CD8-positive, alpha-beta memory T cell (primary cell): Measurements from ENCODE around the gene TRAK2. TPM values are rescaled to one million over a fixed set of nuclear protein-coding genes. Genes with fewer than 3 reads are reported as not detected.
"Not testable (repeated sequence)": the region's sequence is repeated elsewhere in the genome, so short reads cannot be mapped to it uniquely, and the experiment has no call there.

Experiments used
- CTCF ChIA-PET: fragments of 350-600 bp; sonication (Branson Sonifier 250); formaldehyde crosslinking; loops from one replicate; lab custom pipeline; 2021; ENCODE audit warnings: antibody characterized with exemption; lab: Charles Lee
- POLR2A ChIA-PET: fragments of 350-600 bp; sonication (Branson Sonifier 250); formaldehyde crosslinking; loops from one replicate; lab custom pipeline; 2021; ENCODE audit warnings: antibody characterized with exemption; lab: Charles Lee
- DNase-seq, 5 donors: peaks; one replicate each; pipeline versions ENCODE4 v3.0.0 to v3.0.0-alpha.2; 2020 to 2022; ENCODE audit warnings: mixed read lengths in 1 of 5
- H3K27ac ChIP-seq: one replicate; pipeline ENCODE4 v1.7.0; 2013; ENCODE audit warnings: low read depth, mild to moderate bottlenecking, low read length, moderate library complexity
- H3K27me3 ChIP-seq: 2 replicates; pipeline ENCODE4 v1.7.0; 2013; ENCODE audit warnings: low read length, mild to moderate bottlenecking; ENCODE audit not compliant: insufficient read depth, poor library complexity, severe bottlenecking
- H3K36me3 ChIP-seq: 2 replicates; pipeline ENCODE4 v1.7.0; 2013; ENCODE audit warnings: mild to moderate bottlenecking, low read length, moderate library complexity; ENCODE audit not compliant: insufficient read depth
- H3K4me1 ChIP-seq: 2 replicates; pipeline ENCODE4 v1.7.0; 2013; ENCODE audit warnings: mild to moderate bottlenecking, low read length, moderate library complexity; ENCODE audit not compliant: insufficient read depth
- H3K4me3 ChIP-seq: 2 replicates; pipeline ENCODE4 v1.7.0; 2013; ENCODE audit warnings: mild to moderate bottlenecking, low read length
- H3K9me3 ChIP-seq: 2 replicates; pipeline ENCODE4 v1.7.0; 2013; ENCODE audit warnings: mild to moderate bottlenecking, low read length
- H3K27ac Mint-ChIP-seq, 8 donors: one replicate each; pipeline ENCODE4 v1.8.0; 2020 to 2021; ENCODE audit warnings: mixed read lengths in 8 of 8, mild to moderate bottlenecking in 6 of 8, inconsistent platforms in 3 of 8, moderate library complexity in 3 of 8
- H3K27me3 Mint-ChIP-seq, 2 donors: one replicate each; pipeline ENCODE4 v1.8.0; 2020 to 2021; ENCODE audit warnings: mixed read lengths in 2 of 2, mild to moderate bottlenecking in 1 of 2, moderate library complexity in 1 of 2
- H3K36me3 Mint-ChIP-seq, 3 donors: one replicate each; pipeline ENCODE4 v1.8.0; 2020 to 2021; ENCODE audit warnings: mixed read lengths in 3 of 3, inconsistent platforms in 1 of 3, mild to moderate bottlenecking in 1 of 3
- H3K4me1 Mint-ChIP-seq, 3 donors: one replicate each; pipeline ENCODE4 v1.8.0; 2020 to 2021; ENCODE audit warnings: mixed read lengths in 3 of 3, inconsistent platforms in 1 of 3, mild to moderate bottlenecking in 1 of 3
- H3K4me3 Mint-ChIP-seq, 7 donors: one replicate each; pipeline ENCODE4 v1.8.0; 2020 to 2021; ENCODE audit warnings: mixed read lengths in 7 of 7, mild to moderate bottlenecking in 6 of 7, moderate library complexity in 4 of 7, inconsistent platforms in 2 of 7
- H3K9me3 Mint-ChIP-seq, 5 donors: one replicate each; pipeline ENCODE4 v1.8.0; 2020 to 2022; ENCODE audit warnings: mixed read lengths in 5 of 5, mild to moderate bottlenecking in 3 of 5, moderate library complexity in 2 of 5, inconsistent platforms in 1 of 5
- polyA plus RNA-seq: library from polyadenylated mRNA; unstranded; fragments of 300-500 nt; fragmentation: Illumina TruSeq; gene quantifications from one replicate; pipeline ENCODE4 v1.2.3, GENCODE V29; 2021
- total RNA-seq, 2 experiments: library from RNA; stranded (reverse); gene quantifications; one replicate each; pipeline ENCODE4 v1.2.3, GENCODE V29; 2021

The TRAK2 gene
- total and polyA plus RNA-seq, 3 experiments from 2014 or later: 24.9 to 40.1 (median 26.0) TPM

DNA sequence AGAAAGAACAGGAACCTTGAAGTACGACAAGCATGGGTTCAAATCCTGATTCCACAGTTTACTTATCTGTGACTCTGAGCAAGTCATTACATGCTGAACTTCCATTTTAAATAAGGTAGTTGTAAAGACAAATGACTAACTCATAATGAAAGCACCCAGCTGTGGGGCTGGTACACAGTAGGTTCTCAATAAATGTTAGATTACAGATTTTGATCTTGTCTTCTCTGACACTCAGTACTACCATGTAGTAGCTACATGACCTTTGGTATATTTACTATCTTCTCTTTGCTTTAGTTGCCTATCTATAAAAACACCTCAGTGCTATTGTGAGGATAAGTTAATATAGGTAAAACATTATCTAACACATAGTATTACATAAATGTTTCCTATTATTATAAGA lies 3.2 kb downstream of the TRAK2 start:
- peak overlapping the region in 7 of 8 donors; percentile 59 to 88 (median 76) for H3K27ac Mint-ChIP-seq
- peak overlapping the region in 6 of 7 donors; percentile 10 to 89 (median 55) for H3K4me3 Mint-ChIP-seq
- POLR2A ChIA-PET: interaction anchor here (0.9 to 1.0 kb wide), 2 partner anchors 15 to 35 kb away, joined by 3 to 4 read pairs; no protein-coding TSS in a partner anchor
- no peaks in the 10 kb centered on the region for H3K27me3 Mint-ChIP-seq
- H3K4me3 ChIP-seq: no peak overlapping the region
- DNase-seq: no peak
- peaks cover 56 to 66% (median 63%) of the 10 kb centered on the region in 3 donors for H3K4me1 Mint-ChIP-seq
- H3K36me3 Mint-ChIP-seq: peaks cover 0 to 20% (median 2%) of the 10 kb centered on the region in 3 donors
- CTCF ChIA-PET: no interaction called here
- no peaks in the 10 kb centered on the region for H3K9me3 Mint-ChIP-seq
- H3K27me3 ChIP-seq: no peaks in the 10 kb centered on the region
- H3K27ac ChIP-seq: no peak overlapping the region
- no peaks in the 10 kb centered on the region for H3K9me3 ChIP-seq
- H3K36me3 ChIP-seq: no peaks in the 10 kb centered on the region
- H3K4me1 ChIP-seq: peaks cover 61% of the 10 kb centered on the region

DNA sequence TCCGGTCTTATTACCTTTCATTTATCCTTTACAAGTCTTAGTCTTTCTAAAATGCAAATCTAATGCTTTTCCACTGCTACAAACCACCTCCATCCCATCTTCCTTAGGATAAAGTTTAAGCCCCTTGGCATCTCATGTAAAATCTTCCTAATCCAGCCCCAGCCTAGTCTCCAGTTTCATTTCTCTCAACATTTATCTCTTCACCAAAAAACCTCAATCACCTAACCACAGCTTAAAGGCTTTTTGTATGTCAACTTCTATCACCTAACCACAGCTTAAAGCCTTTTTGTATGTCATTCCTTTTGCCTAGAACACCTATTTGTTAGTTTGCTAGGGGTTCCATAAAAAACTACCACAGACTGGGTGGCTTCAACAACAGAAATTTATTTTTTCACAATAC lies 4.2 kb downstream of the TRAK2 start:
- H3K27ac Mint-ChIP-seq: peak overlapping the region; percentile 7 to 94 (median 31)
- DNase-seq: peak in 2 of 5 donors; percentile 39 to 72
- no peak overlapping the region for H3K4me3 ChIP-seq
- ChIA-PET CTCF (interaction anchor here (1.0 to 1.3 kb wide), 4 partner anchors 10 to 215 kb away, joined by 3 read pairs; no protein-coding TSS in a partner anchor), POLR2A (interaction anchor here (1.6 kb wide), 1 partner anchor 583 kb away, joined by 3 read pairs; the partner anchor contains the start of gene CLK1)
- no peak overlapping the region for H3K27ac ChIP-seq
- H3K4me3 Mint-ChIP-seq: peak overlapping the region; percentile 4 to 57 (median 44)
- H3K36me3 Mint-ChIP-seq: peaks cover 0 to 18% (median 2%) of the 10 kb centered on the region in 3 donors
- no peaks in the 10 kb centered on the region for H3K36me3 ChIP-seq
- H3K27me3 Mint-ChIP-seq: no peaks in the 10 kb centered on the region
- no peaks in the 10 kb centered on the region for H3K9me3 Mint-ChIP-seq
- H3K4me1 ChIP-seq: peaks cover 59% of the 10 kb centered on the region
- no peaks in the 10 kb centered on the region for H3K27me3 ChIP-seq
- peaks cover 53 to 57% (median 53%) of the 10 kb centered on the region in 3 donors for H3K4me1 Mint-ChIP-seq
- no peaks in the 10 kb centered on the region for H3K9me3 ChIP-seq

DNA sequence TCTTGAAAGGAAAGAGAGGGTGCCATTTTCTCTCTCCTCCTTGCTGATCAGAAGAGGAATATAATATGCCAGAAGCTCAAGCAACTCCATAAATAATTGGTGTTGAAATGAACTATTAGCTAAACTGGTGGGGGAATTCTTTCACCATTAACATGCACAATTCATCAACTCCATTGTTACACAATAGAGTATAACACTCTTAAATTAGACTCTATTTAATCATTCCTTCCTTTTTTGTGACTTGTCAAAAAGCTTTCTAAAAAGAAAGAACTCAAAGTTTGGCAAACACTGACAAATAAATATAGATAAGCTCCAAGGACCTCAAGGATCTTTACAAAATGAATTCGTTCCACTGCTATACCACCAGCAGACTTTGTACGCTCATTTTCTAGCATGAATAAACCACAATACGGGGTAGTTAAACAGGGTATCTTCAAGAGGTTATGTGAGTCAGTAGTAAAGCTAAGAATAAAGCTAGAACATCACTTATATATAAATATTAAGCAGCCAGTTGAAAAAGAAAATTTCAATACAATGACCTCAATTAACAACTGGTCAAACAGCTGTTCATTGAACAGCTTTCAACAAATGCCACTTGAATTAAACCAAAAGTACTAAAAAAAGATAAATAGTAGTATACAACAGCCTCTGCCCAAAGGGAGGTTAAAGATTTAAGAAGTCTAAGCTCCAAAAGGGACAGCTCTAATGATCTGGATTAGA lies 6.4 kb downstream of the TRAK2 start:
- no peaks in the 10 kb centered on the region for H3K27me3 ChIP-seq

DNA sequence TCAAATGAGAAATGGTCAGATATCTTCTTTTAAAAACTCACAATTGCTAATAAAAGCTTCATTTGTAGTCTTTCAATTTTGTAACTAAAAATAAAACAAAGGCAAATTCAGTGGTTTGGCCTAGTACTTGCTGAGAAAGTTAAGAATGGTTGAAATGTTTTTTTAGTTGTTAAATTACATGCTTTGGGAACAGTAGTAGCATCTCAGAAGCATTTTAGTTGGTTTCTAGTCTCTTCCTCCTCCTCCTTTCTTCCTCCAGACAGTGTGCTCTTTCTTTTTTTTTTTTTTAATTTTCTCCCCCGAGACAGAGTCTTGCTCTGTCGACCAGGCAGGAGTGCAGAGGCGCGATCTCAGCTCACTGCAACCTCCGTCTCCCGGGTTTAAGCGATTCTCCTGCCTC lies 9.8 kb downstream of the TRAK2 start:
- no peak overlapping the region for H3K4me3 ChIP-seq
- H3K4me1 ChIP-seq: peaks cover 30% of the 10 kb centered on the region
- Mint-ChIP-seq H3K4me1 (peaks cover 37 to 60% (median 51%) of the 10 kb centered on the region in 3 donors), H3K4me3 (no peak overlapping the region), H3K27ac (no peak overlapping the region), H3K9me3 (no peaks in the 10 kb centered on the region), H3K36me3 (peaks cover 0 to 8% (median 3%) of the 10 kb centered on the region in 3 donors), H3K27me3 (no peaks in the 10 kb centered on the region)
- ChIA-PET POLR2A (no interaction called here), CTCF (no interaction called here)
- no peaks in the 10 kb centered on the region for H3K9me3 ChIP-seq
- H3K27ac ChIP-seq: no peak overlapping the region
- no peaks in the 10 kb centered on the region for H3K27me3 ChIP-seq
- H3K36me3 ChIP-seq: no peaks in the 10 kb centered on the region
- DNase-seq: no peak

More for the DNA sequence above, 6.4 kb downstream of the TRAK2 start:
- Mint-ChIP-seq H3K36me3 (peaks cover 0 to 11% (median 4%) of the 10 kb centered on the region in 3 donors), H3K9me3 (no peaks in the 10 kb centered on the region), H3K4me1 (peaks cover 52 to 61% (median 52%) of the 10 kb centered on the region in 3 donors), H3K27me3 (no peaks in the 10 kb centered on the region), H3K27ac (peak overlapping the region in 1 of 8 donors; percentile 83), H3K4me3 (peak overlapping the region in 1 of 7 donors; percentile 14)
- DNase-seq: no peak
- H3K36me3 ChIP-seq: no peaks in the 10 kb centered on the region
- no peaks in the 10 kb centered on the region for H3K9me3 ChIP-seq
- ChIA-PET POLR2A (no interaction called here), CTCF (interaction anchor here (1.4 kb wide), 1 partner anchor 10 kb away, joined by 4 read pairs; no protein-coding TSS in a partner anchor)
- no peak overlapping the region for H3K4me3 ChIP-seq
- H3K27ac ChIP-seq: no peak overlapping the region
- peaks cover 56% of the 10 kb centered on the region for H3K4me1 ChIP-seq

DNA sequence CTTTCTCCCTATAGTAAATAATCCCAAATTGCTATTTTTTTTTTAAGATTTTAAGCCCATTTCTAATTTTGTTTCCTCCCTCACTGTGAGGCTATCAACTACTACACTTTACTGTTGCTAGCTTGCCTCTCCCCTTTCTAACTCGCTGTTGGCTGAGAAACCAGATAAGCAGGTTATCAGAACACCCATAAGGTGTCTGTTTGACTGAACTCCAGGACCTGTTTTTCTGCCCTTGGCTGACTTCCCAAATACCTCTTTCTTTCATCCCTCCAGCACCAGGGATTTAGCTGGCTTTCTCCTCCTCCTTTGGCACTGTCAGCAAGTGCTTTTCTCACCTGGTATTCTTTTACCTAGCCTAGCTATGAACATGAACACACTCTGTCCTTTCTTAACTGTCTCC lies 11.1 kb downstream of the TRAK2 start:
- Histone ChIP-seq H3K9me3 (no peaks in the 10 kb centered on the region), H3K4me3 (no peak overlapping the region), H3K27me3 (no peaks in the 10 kb centered on the region), H3K4me1 (peaks cover 18% of the 10 kb centered on the region), H3K36me3 (no peaks in the 10 kb centered on the region), H3K27ac (no peak overlapping the region)
- Mint-ChIP-seq H3K27me3 (no peaks in the 10 kb centered on the region), H3K4me1 (peaks cover 30 to 60% (median 46%) of the 10 kb centered on the region in 3 donors), H3K27ac (peak overlapping the region in 1 of 8 donors; percentile 70), H3K4me3 (no peak overlapping the region), H3K36me3 (peaks cover 0 to 8% (median 3%) of the 10 kb centered on the region in 3 donors), H3K9me3 (no peaks in the 10 kb centered on the region)
- ChIA-PET POLR2A (no interaction called here), CTCF (no interaction called here)
- DNase-seq: no peak

DNA sequence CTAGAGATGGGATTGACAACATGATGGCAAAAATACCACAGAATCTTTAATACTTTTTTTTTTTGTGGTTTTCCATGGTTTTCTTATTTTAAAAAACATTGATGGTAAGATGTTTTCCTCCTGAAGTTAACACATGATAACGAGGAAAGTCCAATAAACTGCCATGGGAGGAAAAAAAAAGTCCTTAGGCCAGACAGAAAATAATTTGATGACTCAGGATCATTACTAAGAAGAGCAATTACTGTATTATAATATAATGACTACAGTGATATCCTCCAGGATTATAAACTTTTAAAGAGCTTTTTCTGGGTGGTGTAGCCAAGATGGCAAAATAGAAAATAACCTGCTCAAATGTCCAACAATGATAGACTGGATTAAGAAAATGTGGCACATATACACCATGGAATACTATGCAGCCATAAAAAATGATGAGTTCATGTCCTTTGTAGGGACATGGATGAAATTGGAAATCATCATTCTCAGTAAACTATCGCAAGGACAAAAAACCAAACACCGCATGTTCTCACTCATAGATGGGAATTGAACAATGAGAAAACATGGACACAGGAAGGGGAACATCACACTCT lies 11.8 kb downstream of the TRAK2 start:
- POLR2A ChIA-PET, H3K9me3 Mint-ChIP-seq, CTCF ChIA-PET: not testable (repeated sequence)

DNA sequence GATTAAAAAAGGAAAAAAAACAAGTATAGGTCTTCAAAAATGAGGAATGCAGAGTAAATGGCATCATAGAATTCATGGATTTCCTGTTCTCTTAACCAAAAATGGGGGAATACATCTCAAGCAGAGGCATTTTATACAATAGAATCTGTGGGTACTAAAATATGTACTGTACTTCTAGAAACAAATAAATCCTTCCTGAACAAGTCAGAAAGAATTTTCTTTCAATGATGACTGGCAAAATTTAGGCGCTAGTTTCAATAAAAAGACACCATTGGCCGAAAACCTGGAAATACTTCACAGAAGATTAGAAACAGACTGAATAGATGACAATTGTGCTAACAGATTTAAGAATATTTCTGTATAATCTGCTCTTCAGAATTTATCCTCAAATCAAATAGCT lies 15.1 kb downstream of the TRAK2 start:
- no peaks in the 10 kb centered on the region for H3K9me3 Mint-ChIP-seq
- no peak overlapping the region for H3K4me3 ChIP-seq
- no peaks in the 10 kb centered on the region for H3K36me3 ChIP-seq
- peaks cover 58 to 90% (median 86%) of the 10 kb centered on the region in 3 donors for H3K4me1 Mint-ChIP-seq
- H3K9me3 ChIP-seq: no peaks in the 10 kb centered on the region
- H3K27me3 ChIP-seq: no peaks in the 10 kb centered on the region
- ChIA-PET POLR2A (no interaction called here), CTCF (interaction anchor here (1.6 kb wide), 1 partner anchor 17 kb away, joined by 4 read pairs; no protein-coding TSS in a partner anchor)
- H3K27ac Mint-ChIP-seq: peak overlapping the region in 4 of 8 donors; percentile 22 to 63 (median 38)
- H3K36me3 Mint-ChIP-seq: peaks cover 4 to 9% (median 6%) of the 10 kb centered on the region in 3 donors
- H3K27ac ChIP-seq: no peak overlapping the region
- no peak for DNase-seq
- H3K27me3 Mint-ChIP-seq: no peaks in the 10 kb centered on the region
- peaks cover 39% of the 10 kb centered on the region for H3K4me1 ChIP-seq
- no peak overlapping the region for H3K4me3 Mint-ChIP-seq

More for the DNA sequence above, 11.8 kb downstream of the TRAK2 start:
- H3K27ac Mint-ChIP-seq, DNase-seq, H3K36me3 Mint-ChIP-seq, H3K27me3 ChIP-seq, H3K36me3 ChIP-seq, H3K4me3 Mint-ChIP-seq, H3K27me3 Mint-ChIP-seq, H3K9me3 ChIP-seq, H3K4me3 ChIP-seq, H3K27ac ChIP-seq: not testable (repeated sequence)
- H3K4me1 ChIP-seq: peaks cover 17% of the 10 kb centered on the region
- H3K4me1 Mint-ChIP-seq: peaks cover 31 to 62% (median 53%) of the 10 kb centered on the region in 3 donors
